NCI-H82 (cell line): Measurements from ENCODE around the gene TLCD2.
"Not testable (repeated sequence)": the region's sequence is repeated elsewhere in the genome, so short reads cannot be mapped to it uniquely, and the experiment has no call there.

Experiments
- DNase-seq: peaks from one replicate; lab custom pipeline; 2025; lab: John Stamatoyannopoulos, UW

The TLCD2 gene

GRCh38 chr17:1716076-1716911 lies 6.1 kb upstream of the TLCD2 start:
- DNase-seq = peak; percentile 100

- DNase-seq = no peak
These were observed 5.6 kb upstream of the TLCD2 start for GRCh38 chr17:1715803-1716075.

- peak; percentile 61 for DNase-seq
These were observed 5.0 kb upstream of the TLCD2 start for GRCh38 chr17:1714980-1715802.

GRCh38 chr17:1714427-1714979 lies 4.3 kb upstream of the TLCD2 start:
- peak; percentile 96 for DNase-seq

GRCh38 chr17:1713878-1714426 lies 3.8 kb upstream of the TLCD2 start:
- DNase-seq = peak; percentile 91

GRCh38 chr17:1713160-1713877 lies 3.1 kb upstream of the TLCD2 start:
- DNase-seq = no peak

- no peak for DNase-seq
These were observed 2.1 kb upstream of the TLCD2 start for GRCh38 chr17:1712271-1712670.

GRCh38 chr17:1711804-1712203 lies 1.6 kb upstream of the TLCD2 start:
- DNase-seq = no peak

- no peak for DNase-seq
These were observed 803 bp upstream of the TLCD2 start for GRCh38 chr17:1710807-1711553.

- DNase-seq = peak; percentile 74
These were observed 700 bp downstream of the TLCD2 start for GRCh38 chr17:1709403-1709951.

- not testable (repeated sequence) for DNase-seq
These were observed 1.3 kb downstream of the TLCD2 start for GRCh38 chr17:1708791-1709346.

GRCh38 chr17:1707107-1707506 lies 3.1 kb downstream of the TLCD2 start:
- no peak for DNase-seq

- no peak for DNase-seq
These were observed 5.2 kb downstream of the TLCD2 start for GRCh38 chr17:1705004-1705403.

GRCh38 chr17:1703063-1703462 lies 7.1 kb downstream of the TLCD2 start:
- no peak for DNase-seq

GRCh38 chr17:1699891-1700290 lies 10.3 kb downstream of the TLCD2 start:
- DNase-seq = not testable (repeated sequence)

GRCh38 chr17:1697681-1698080 lies 12.5 kb downstream of the TLCD2 start:
- no peak for DNase-seq

GRCh38 chr17:1695365-1695764 lies 14.8 kb downstream of the TLCD2 start:
- DNase-seq = no peak

- no peak for DNase-seq
These were observed 16.8 kb downstream of the TLCD2 start for GRCh38 chr17:1693339-1693738.

GRCh38 chr17:1690544-1691221 lies 19.5 kb downstream of the TLCD2 start:
- no peak for DNase-seq

- DNase-seq = peak; percentile 24
These were observed 21.8 kb downstream of the TLCD2 start for GRCh38 chr17:1688405-1688804.
